Mesenchymal stem cell (in vitro differentiated cells and primary cell): ENCODE measurements around the gene SPAG4.
A peak's percentile ranks its signal among the peaks of the same experiment; 100 is the strongest.

Experiments
- DNase-seq: peaks from one replicate; pipeline ENCODE4 v3.0.0-alpha.2; 2013
- H2AFZ ChIP-seq: one replicate; pipeline ENCODE4 v1.6.1; 2013; ENCODE audit warnings: low read depth, mild to moderate bottlenecking, control low read depth, inconsistent platforms, low read length, moderate library complexity
- H2AK5ac ChIP-seq: 2 replicates; pipeline ENCODE4 v1.6.1; 2013; ENCODE audit warnings: low read length, moderate library complexity, mild to moderate bottlenecking, inconsistent platforms; ENCODE audit not compliant: severe bottlenecking
- H2BK120ac ChIP-seq: one replicate; pipeline ENCODE4 v1.6.1; 2013; ENCODE audit warnings: low read depth, mild to moderate bottlenecking, inconsistent platforms, low read length, moderate library complexity
- H2BK12ac ChIP-seq, 2 experiments: one replicate each; pipeline ENCODE4 v1.6.1; 2013; ENCODE audit warnings: inconsistent platforms in 2 of 2, low read length in 2 of 2, mild to moderate bottlenecking in 2 of 2, moderate library complexity in 2 of 2, control low read depth in 1 of 2
- H2BK15ac ChIP-seq: one replicate; pipeline ENCODE4 v1.6.1; 2013; ENCODE audit warnings: mild to moderate bottlenecking, low read depth, inconsistent platforms; ENCODE audit not compliant: poor library complexity, severe bottlenecking
- H2BK5ac ChIP-seq: 2 replicates; pipeline ENCODE4 v1.6.1; 2013; ENCODE audit warnings: low read depth, mild to moderate bottlenecking, low read length, control low read depth, inconsistent platforms; ENCODE audit not compliant: poor library complexity, severe bottlenecking
- H3K14ac ChIP-seq, 2 experiments: one replicate each; pipeline ENCODE4 v1.6.1; 2013; ENCODE audit warnings: inconsistent platforms in 2 of 2, low read length in 2 of 2, control low read depth in 1 of 2, mild to moderate bottlenecking in 1 of 2, moderate library complexity in 1 of 2
- H3K18ac ChIP-seq, 2 experiments: one replicate each; pipeline ENCODE4 v1.6.1; 2013; ENCODE audit warnings: inconsistent platforms in 2 of 2, low read length in 2 of 2, control low read depth in 1 of 2, low read depth in 1 of 2, mild to moderate bottlenecking in 1 of 2
- H3K23ac ChIP-seq, 2 experiments: one replicate each; pipeline ENCODE4 v1.6.1; 2013; ENCODE audit warnings: inconsistent platforms in 2 of 2, low read length in 2 of 2, mild to moderate bottlenecking in 2 of 2, moderate library complexity in 2 of 2, control low read depth in 1 of 2
- H3K27ac ChIP-seq: 2 replicates; pipeline ENCODE4 v1.5.1; 2013; ENCODE audit warnings: mild to moderate bottlenecking, moderate library complexity, low read length, control low read depth, inconsistent platforms; ENCODE audit not compliant: poor library complexity, severe bottlenecking
- H3K27me3 ChIP-seq, 2 experiments: 2 replicates each; pipeline versions ENCODE4 v1.6.1 to v1.7.0; 2013; ENCODE audit warnings: low read length in 2 of 2, mild to moderate bottlenecking in 2 of 2, moderate library complexity in 2 of 2, control low read depth in 1 of 2, inconsistent platforms in 1 of 2; ENCODE audit not compliant: control insufficient read depth in 1 of 2, insufficient read depth in 1 of 2
- H3K36me3 ChIP-seq, 2 experiments: 2 replicates each; pipeline versions ENCODE4 v1.6.1 to v1.7.0; 2013; ENCODE audit warnings: low read length in 2 of 2, control low read depth in 1 of 2, inconsistent platforms in 1 of 2, low read depth in 1 of 2, mild to moderate bottlenecking in 1 of 2; ENCODE audit not compliant: insufficient read depth in 2 of 2, control insufficient read depth in 1 of 2
- H3K4ac ChIP-seq, 2 experiments: one replicate each; pipeline ENCODE4 v1.6.1; 2013; ENCODE audit warnings: inconsistent platforms in 2 of 2, low read length in 2 of 2, mild to moderate bottlenecking in 2 of 2, moderate library complexity in 2 of 2, control low read depth in 1 of 2, low read depth in 1 of 2
- H3K4me1 ChIP-seq: 2 replicates; pipeline ENCODE4 v1.6.1; 2013; ENCODE audit warnings: low read depth, low read length, control low read depth; ENCODE audit not compliant: control insufficient read depth, insufficient read depth
- H3K4me2 ChIP-seq: 2 replicates; pipeline ENCODE4 v1.6.1; 2013; ENCODE audit warnings: low read length, mild to moderate bottlenecking, inconsistent platforms; ENCODE audit not compliant: poor library complexity, severe bottlenecking
- H3K4me3 ChIP-seq, 2 experiments: 2 replicates each; pipeline versions ENCODE4 v1.5.1 to v1.7.0; 2013; ENCODE audit warnings: low read length in 2 of 2, mild to moderate bottlenecking in 2 of 2, control low read depth in 1 of 2, low read depth in 1 of 2; ENCODE audit not compliant: insufficient read depth in 1 of 2
- H3K79me1 ChIP-seq: replicated peaks from 2 replicates; pipeline ENCODE4 v1.6.1; 2013; ENCODE audit warnings: mild to moderate bottlenecking, control low read depth, low read length, inconsistent platforms; ENCODE audit not compliant: poor library complexity, severe bottlenecking
- H3K9ac ChIP-seq: 2 replicates; pipeline ENCODE4 v1.7.0; 2013; ENCODE audit warnings: mild to moderate bottlenecking, low read length, moderate library complexity
- H3K9me3 ChIP-seq: 2 replicates; pipeline ENCODE4 v1.7.0; 2013; ENCODE audit warnings: mild to moderate bottlenecking, low read length; ENCODE audit not compliant: control insufficient read depth
- H4K8ac ChIP-seq: one replicate; pipeline ENCODE4 v1.6.1; 2013; ENCODE audit warnings: inconsistent platforms, mild to moderate bottlenecking, low read length, moderate library complexity
- H4K91ac ChIP-seq: one replicate; pipeline ENCODE4 v1.6.1; 2013; ENCODE audit warnings: mild to moderate bottlenecking, low read length, inconsistent platforms
- WGBS: methylation state at CpG from one replicate; pipeline ENCODE4 v1.1.7; 2013; ENCODE audit warnings: mixed read lengths; 5-methylcytosine and 5-hydroxymethylcytosine counted together

SPAG4 gene

GRCh38 chr20:35663516-35664465, 48.2 kb downstream of the SPAG4 start:
- WGBS, result under 1% methylated on average over 28 of the region's 28 CpGs
- Histone ChIP-seq H3K14ac (peak overlapping the region; percentile 51 to 97), H2BK120ac (peak overlapping the region; percentile 21)

GRCh38 chr20:35664466-35665206, 49.0 kb downstream of the SPAG4 start, which contains the start of the genes CPNE1 and RBM12:
Gene CPNE1, minus strand, starts transcription at chr20:35664900. Its CDS starts 31,977 bp downstream, at chr20:35632923.
Gene RBM12, minus strand, starts transcription at chr20:35664900. Its CDS starts 9,578 bp downstream, at chr20:35655322.
- Histone ChIP-seq H3K23ac (peak within 1 kb of the TSS; percentile 3 to 97), H4K8ac (peak within 1 kb of the TSS; percentile 95), H3K27me3 (no peaks in the 10 kb centered on the region), H2BK12ac (peak within 1 kb of the TSS in 1 of 2 experiments; percentile 76), H2AFZ (peak within 1 kb of the TSS; percentile 66), H3K9ac (peak within 1 kb of the TSS; percentile 98), H3K9me3 (no peaks in the 10 kb centered on the region), H3K4ac (peak within 1 kb of the TSS; percentile 18 to 96), H2BK15ac (peak within 1 kb of the TSS; percentile 71), H2AK5ac (peak within 1 kb of the TSS; percentile 38), H3K4me1 (peaks cover 3% of the 10 kb centered on the region), H3K4me3 (peak within 1 kb of the TSS; percentile 83 to 95), H4K91ac (peak within 1 kb of the TSS; percentile 40), H3K18ac (peak within 1 kb of the TSS; percentile 72 to 100), H2BK5ac (peak within 1 kb of the TSS; percentile 36), H3K27ac (peak within 1 kb of the TSS; percentile 84), H3K14ac (peak within 1 kb of the TSS; percentile 51 to 97), H2BK120ac (peak within 1 kb of the TSS; percentile 21), H3K79me1 (peaks cover under 1% of the 10 kb centered on the region), H3K4me2 (peak within 1 kb of the TSS; percentile 97), H3K36me3 (peaks cover 14 to 16% of the 10 kb centered on the region in 2 experiments)
- 2% methylated on average over 58 of the region's 61 CpGs for WGBS
- DNase-seq, result peak; percentile 94

More at GRCh38 chr20:35663516-35664465, 48.2 kb downstream of the SPAG4 start:
- peak overlapping the region; percentile 74 for H4K8ac ChIP-seq
- peaks cover 3% of the 10 kb centered on the region for H3K4me1 ChIP-seq
- H3K36me3 ChIP-seq, result peaks cover 7 to 8% of the 10 kb centered on the region in 2 experiments
- H2AK5ac ChIP-seq, result peak overlapping the region; percentile 16
- DNase-seq, result peak; percentile 55
- H3K79me1 ChIP-seq, result no peaks in the 10 kb centered on the region
- peak overlapping the region; percentile 97 for H3K4me2 ChIP-seq
- H3K4ac ChIP-seq, result peak overlapping the region; percentile 18 to 96
- H2BK15ac ChIP-seq, result no peak overlapping the region
- no peaks in the 10 kb centered on the region for H3K9me3 ChIP-seq
- peak overlapping the region; percentile 66 for H2AFZ ChIP-seq
- peak overlapping the region; percentile 29 to 100 for H3K18ac ChIP-seq
- peak overlapping the region in 1 of 2 experiments; percentile 76 for H2BK12ac ChIP-seq
- H3K4me3 ChIP-seq, result peak overlapping the region; percentile 83 to 95
- H3K27me3 ChIP-seq, result no peaks in the 10 kb centered on the region
- peak overlapping the region; percentile 41 for H3K27ac ChIP-seq
- H2BK5ac ChIP-seq, result peak overlapping the region; percentile 36
- H4K91ac ChIP-seq, result peak overlapping the region; percentile 40
- H3K23ac ChIP-seq, result peak overlapping the region; percentile 3 to 97
- H3K9ac ChIP-seq, result peak overlapping the region; percentile 98

GRCh38 chr20:35665949-35666288, 50.3 kb downstream of the SPAG4 start:
- Histone ChIP-seq H3K27me3 (no peaks in the 10 kb centered on the region), H3K23ac (no peak overlapping the region), H3K79me1 (peaks cover 2% of the 10 kb centered on the region), H2AFZ (no peak overlapping the region), H4K8ac (no peak overlapping the region), H3K9me3 (no peaks in the 10 kb centered on the region), H3K4me3 (no peak overlapping the region), H3K9ac (no peak overlapping the region), H2BK15ac (no peak overlapping the region), H3K27ac (no peak overlapping the region), H3K4ac (no peak overlapping the region), H2BK12ac (no peak overlapping the region), H3K4me2 (no peak overlapping the region), H2AK5ac (no peak overlapping the region), H2BK120ac (no peak overlapping the region), H2BK5ac (no peak overlapping the region), H3K18ac (no peak overlapping the region), H3K4me1 (no peaks in the 10 kb centered on the region), H3K36me3 (peaks cover 16 to 29% of the 10 kb centered on the region in 2 experiments), H4K91ac (no peak overlapping the region), H3K14ac (no peak overlapping the region)
- 97% methylated on average over 13 of the region's 17 CpGs for WGBS
- no peak for DNase-seq
